ENCODE data around the gene EHD4. TPM values are rescaled to one million over a fixed set of nuclear protein-coding genes. Genes with fewer than 3 reads are reported as not detected.

EHD4 gene
- total and polyA plus RNA-seq, 9 of the 15 experiments (the other 6 are each of a cell fraction or from before 2014, with no cell fraction given): 0.89 to 10.3 (median 6.4) TPM

DNA sequence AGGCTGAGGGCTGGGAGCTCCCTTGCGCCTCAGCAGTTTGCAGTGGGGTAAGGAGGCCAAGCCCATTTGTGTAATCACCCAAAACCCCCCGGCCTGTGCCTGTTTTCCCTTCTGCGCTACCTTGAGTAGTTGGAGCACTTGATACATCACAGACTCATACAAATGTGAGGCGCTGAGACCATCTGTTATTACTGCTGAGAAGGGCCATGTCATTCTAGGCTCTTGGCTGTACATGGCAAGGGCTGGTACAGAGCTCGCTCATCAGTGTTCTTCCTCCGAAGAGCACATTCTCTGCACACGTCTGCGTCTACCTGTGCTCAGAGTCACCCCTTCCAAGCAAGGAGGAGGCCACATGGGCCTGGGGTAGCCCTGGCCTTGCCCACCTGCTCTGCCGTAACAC is 124.4 kb downstream of the EHD4 start (continued):
- no peak for TF ChIP-seq CREM (IDR thresholded peaks at IDR 0.05; ENCODE audit: low read depth)
- TF ChIP-seq HCFC1 (IDR thresholded peaks at IDR 0.05; ENCODE audit: low read depth, low read length): no peak
- TF ChIP-seq BCL6 (CRISPR knock-in tag; IDR thresholded peaks at IDR 0.05): no peak
- no peak for TF ChIP-seq ZNF121 (CRISPR knock-in tag; conservative IDR thresholded peaks at IDR 0.05)

DNA sequence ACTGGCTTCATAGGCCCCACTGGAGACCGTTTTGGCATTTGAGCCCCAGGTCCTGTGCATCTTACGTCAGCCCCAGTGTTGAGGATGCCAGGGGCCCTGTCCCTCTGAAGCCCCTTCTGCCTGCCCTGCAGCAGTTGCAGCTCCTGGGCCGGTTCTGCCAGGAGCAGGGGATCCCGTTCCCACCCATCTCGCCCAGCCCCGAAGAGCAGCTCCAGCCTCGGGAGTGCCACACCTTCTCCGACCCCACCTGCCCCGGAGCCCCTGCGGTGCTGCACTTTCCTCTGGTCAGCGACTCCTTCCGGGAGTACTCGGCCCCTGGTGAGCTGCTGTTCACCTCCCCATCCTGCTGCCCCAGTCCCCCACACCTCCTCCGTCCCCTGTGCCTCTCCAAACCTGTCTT is 125.2 kb downstream of the EHD4 start:
- no peak for DNase-seq (ENCODE audit: extremely low read depth in 1 of 4, low spot score in 3 of 4)
- in situ Hi-C loops (cut with MboI) (no loop called here), intact Hi-C loops (cut with micrococcal nuclease) (no loop called here)
- no TSS peak for BruUV-seq (replicated peaks)
- Histone ChIP-seq H3K4me3 (no peak overlapping the region), H3K4me1 (replicated peaks in 1 of 2; ENCODE audit: control insufficient read depth in 2 of 2, insufficient read depth in 2 of 2, low read length in 2 of 2) (peaks cover 0 to 11% of the 10 kb centered on the region in 2 experiments; a peak in 1 of 5 replicates), H4K20me1 (replicated peaks; ENCODE audit: control insufficient read depth, insufficient read depth, low read length) (peaks cover 5% of the 10 kb centered on the region; the same call in 1 of the 2 replicates), H3K9me1 (ENCODE audit: control insufficient read depth, insufficient read depth, low read length) (no peaks in the 10 kb centered on the region), H3K9me3 (replicated peaks; ENCODE audit: control insufficient read depth, insufficient read depth, low read depth, low read length) (no peaks in the 10 kb centered on the region), H3K9ac (ENCODE audit: insufficient read depth in 1 of 2, low read depth in 2 of 2, low read length in 2 of 2) (no peak overlapping the region), H3K27ac (ENCODE audit: extremely low read depth, low read depth, low read length) (no peak overlapping the region), H3K27me3 (ENCODE audit: control insufficient read depth in 2 of 2, insufficient read depth in 2 of 2, low read length in 2 of 2) (peaks cover 9 to 20% of the 10 kb centered on the region in 2 experiments; a peak in 4 of 5 replicates), H3K4me2 (ENCODE audit: insufficient read depth, low read length) (no peak overlapping the region), H3K36me3 (ENCODE audit: control insufficient read depth, insufficient read depth, low read length) (peaks cover 5% of the 10 kb centered on the region; the same call in 1 of the 3 replicates), H3K79me2 (ENCODE audit: control insufficient read depth, insufficient read depth, low read length) (no peaks in the 10 kb centered on the region), H2AFZ (ENCODE audit: low read depth, low read length) (no peak overlapping the region)
- no peak for FAIRE-seq
- ATAC-seq: no peak
- CTCF ChIA-PET (ENCODE audit: low intra/inter-chr PET ratio): no interaction called here
- no peak for TF ChIP-seq MYC (IDR thresholded peaks at IDR 0.05; ENCODE audit: low read depth, low read length)
- TF ChIP-seq MYC (CRISPR knock-in tag; IDR thresholded peaks at IDR 0.05; ENCODE audit: borderline replicate concordance, low read depth): no peak
- no peak for TF ChIP-seq EWSR1 (IDR thresholded peaks at IDR 0.05; ENCODE audit: borderline replicate concordance, low read depth, partially characterized antibody)
- TF ChIP-seq TCF15 (CRISPR knock-in tag; IDR thresholded peaks at IDR 0.05): no peak
- TF ChIP-seq DDX20 (tag; IDR thresholded peaks at IDR 0.05; ENCODE audit: low read depth): no peak
- TF ChIP-seq ZNF696 (CRISPR knock-in tag; conservative IDR thresholded peaks at IDR 0.05): no peak
- TF ChIP-seq ATF3 (IDR thresholded peaks at IDR 0.05): no peak
- no peak for TF ChIP-seq ATF3 (CRISPR knock-in tag; conservative IDR thresholded peaks at IDR 0.05)
- TF ChIP-seq BCOR (IDR thresholded peaks at IDR 0.05): no peak
- TF ChIP-seq, protein P1, sequence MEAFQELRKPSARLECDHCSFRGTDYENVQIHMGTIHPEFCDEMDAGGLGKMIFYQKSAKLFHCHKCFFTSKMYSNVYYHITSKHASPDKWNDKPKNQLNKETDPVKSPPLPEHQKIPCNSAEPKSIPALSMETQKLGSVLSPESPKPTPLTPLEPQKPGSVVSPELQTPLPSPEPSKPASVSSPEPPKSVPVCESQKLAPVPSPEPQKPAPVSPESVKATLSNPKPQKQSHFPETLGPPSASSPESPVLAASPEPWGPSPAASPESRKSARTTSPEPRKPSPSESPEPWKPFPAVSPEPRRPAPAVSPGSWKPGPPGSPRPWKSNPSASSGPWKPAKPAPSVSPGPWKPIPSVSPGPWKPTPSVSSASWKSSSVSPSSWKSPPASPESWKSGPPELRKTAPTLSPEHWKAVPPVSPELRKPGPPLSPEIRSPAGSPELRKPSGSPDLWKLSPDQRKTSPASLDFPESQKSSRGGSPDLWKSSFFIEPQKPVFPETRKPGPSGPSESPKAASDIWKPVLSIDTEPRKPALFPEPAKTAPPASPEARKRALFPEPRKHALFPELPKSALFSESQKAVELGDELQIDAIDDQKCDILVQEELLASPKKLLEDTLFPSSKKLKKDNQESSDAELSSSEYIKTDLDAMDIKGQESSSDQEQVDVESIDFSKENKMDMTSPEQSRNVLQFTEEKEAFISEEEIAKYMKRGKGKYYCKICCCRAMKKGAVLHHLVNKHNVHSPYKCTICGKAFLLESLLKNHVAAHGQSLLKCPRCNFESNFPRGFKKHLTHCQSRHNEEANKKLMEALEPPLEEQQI (IDR thresholded peaks at IDR 0.05): no peak
- TF ChIP-seq THRAP3 (IDR thresholded peaks at IDR 0.05; ENCODE audit: borderline replicate concordance): no peak
- TF ChIP-seq GATA2 (CRISPR knock-in tag; IDR thresholded peaks at IDR 0.05): no peak
- TF ChIP-seq SAP30 (IDR thresholded peaks at IDR 0.05; ENCODE audit: borderline replicate concordance, insufficient read depth, low read depth, low read length, poor library complexity, severe bottlenecking): no peak
- TF ChIP-seq NCOA1 (IDR thresholded peaks at IDR 0.05; ENCODE audit: low read depth): no peak
- TF ChIP-seq SREBF1 (IDR thresholded peaks at IDR 0.05; ENCODE audit: borderline replicate concordance, low read depth, low read length): no peak
- POLR2A ChIA-PET: interaction anchor here (0.6 to 0.9 kb wide), 3 partner anchors 9 to 894 kb away, joined by 3 to 4 read pairs (median 3); partner anchors contain the start of gene CHAC1
- WGBS (ENCODE audit: insufficient coverage, low coverage, missing lambda C conversion rate): 69% methylated on average over 13 of the region's 14 CpGs

Data from K562 (cell line).